ENCODE measurements around the gene SLC7A5. TPM values are rescaled to one million over a fixed set of nuclear protein-coding genes. Genes with fewer than 3 reads are reported as not detected.
"Not testable (repeated sequence)": the region's sequence is repeated elsewhere in the genome, so short reads cannot be mapped to it uniquely, and the experiment has no call there.

The SLC7A5 gene
- total and polyA plus RNA-seq, 2 of the 4 experiments (the other 2 are of a cell fraction), result 11.3 to 101 TPM

- whole genome bisulfite sequencing, 2 experiments (ENCODE audit: extremely low coverage in 2 of 2, insufficient read length in 1 of 2), result 92% methylated on average over 2 of the region's 15 CpGs; no CpG with 5 or more reads in 1 of the 2 experiments
- Histone ChIP-seq H2BK120ac (ENCODE audit: low read depth, low read length) (no peak overlapping the region), H2AK5ac (ENCODE audit: low read depth, low read length) (0 out of 2 replicates have a peak overlapping the region, but pooled peaks have one; percentile 16), H2AK9ac (replicated peaks; ENCODE audit: low read depth, low read length, poor library complexity) (no peak overlapping the region), H4K20me1 (ENCODE audit: insufficient read depth, low read length) (peaks cover 93% of the 10 kb centered on the region), H3K4me2 (ENCODE audit: low read depth, low read length) (peak overlapping the region; percentile 61), H3K18ac (ENCODE audit: low read depth, low read length) (no peak overlapping the region), H3K4ac (ENCODE audit: low read depth, low read length) (no peak overlapping the region), H3K4me3 (ENCODE audit: insufficient read depth, low read depth, low read length) (no peak overlapping the region), H2AFZ (replicated peaks; ENCODE audit: low read length, poor library complexity) (no peak overlapping the region), H3K9ac (ENCODE audit: low read depth, low read length) (no peak overlapping the region), H3K56ac (ENCODE audit: extremely low read depth, insufficient read depth, low read length) (no peak overlapping the region), H3K27ac (ENCODE audit: insufficient read depth, low read length) (no peak overlapping the region), H3K9me3 (ENCODE audit: control insufficient read depth, insufficient read depth, low read length) (no peaks in the 10 kb centered on the region), H3K23ac (ENCODE audit: low read depth, low read length) (no peak overlapping the region; the same call in 1 of the 2 replicates), H3K79me1 (ENCODE audit: low read depth in 1 of 2, low read length in 2 of 2) (peaks cover 0 to 76% of the 10 kb centered on the region in 2 experiments; a peak in 3 of 4 replicates), H3K27me3 (ENCODE audit: control insufficient read depth, insufficient read depth, low read length) (no peaks in the 10 kb centered on the region), H3K36me3 (ENCODE audit: control insufficient read depth, insufficient read depth, low read length) (peaks cover 20% of the 10 kb centered on the region), H2BK5ac (ENCODE audit: low read depth, low read length, poor library complexity, severe bottlenecking) (peak overlapping the region; percentile 68), H3K14ac (replicated peaks; ENCODE audit: low read depth, low read length) (no peak overlapping the region; the same call in 1 of the 2 replicates), H4K5ac (ENCODE audit: low read depth, low read length) (no peak overlapping the region), H4K91ac (ENCODE audit: insufficient read depth, low read depth, low read length) (no peak overlapping the region), H4K8ac (ENCODE audit: low read depth in 2 of 2, low read length in 2 of 2) (no peak overlapping the region), H3K4me1 (ENCODE audit: control insufficient read depth, insufficient read depth, low read length) (peaks cover 16% of the 10 kb centered on the region), H2BK20ac (ENCODE audit: low read depth, low read length) (no peak overlapping the region), H2BK15ac (ENCODE audit: low read depth, low read length) (no peak overlapping the region), H3K9me1 (ENCODE audit: insufficient read depth, low read length) (peaks cover 15% of the 10 kb centered on the region)
- TF ChIP-seq POLR2A (IDR thresholded peaks at IDR 0.05; ENCODE audit: low read depth, low read length), result peak; percentile 13; the same call in 1 of the 2 replicates
- TF ChIP-seq RFX5 (IDR thresholded peaks at IDR 0.05; ENCODE audit: low read depth, low read length), result peak; percentile 65
- TF ChIP-seq CTCF (conservative IDR thresholded peaks at IDR 0.05; ENCODE audit: low read depth, low read length), result no peak
- TF ChIP-seq RCOR1 (IDR thresholded peaks at IDR 0.05; ENCODE audit: insufficient replicate concordance, low read length), result no peak
- in situ Hi-C loops (cut with MboI; ENCODE audit: low sequenced_read_pairs) (no loop called here), intact Hi-C loops (cut with micrococcal nuclease) (no loop called here), dilution Hi-C loops (cut with HindIII; ENCODE audit: low sequenced_read_pairs, unreplicated experiment) (no loop called here)
- ChIA-PET POLR2A (ENCODE audit: unreplicated experiment) (no interaction called here), CTCF (interaction anchor here (1.5 kb wide), 1 partner anchor 15 kb away, joined by 4 read pairs; no protein-coding TSS in a partner anchor)
- peak; percentile 55 for DNase-seq
- BruUV-seq (replicated peaks), result no TSS peak
- ATAC-seq (ENCODE audit: low read depth), result no peak
Measured at GRCh38 chr16:87864331-87864989, 4.8 kb downstream of the SLC7A5 start.

GRCh38 chr16:87863327-87863635 is 6.0 kb downstream of the SLC7A5 start:
- H2BK5ac ChIP-seq (ENCODE audit: low read depth, low read length, poor library complexity, severe bottlenecking); H3K27ac ChIP-seq (ENCODE audit: insufficient read depth, low read length); H2BK120ac ChIP-seq (ENCODE audit: low read depth, low read length); H3K4me2 ChIP-seq (ENCODE audit: low read depth, low read length); DNase-seq; H3K4me3 ChIP-seq (ENCODE audit: insufficient read depth, low read depth, low read length); H2BK20ac ChIP-seq (ENCODE audit: low read depth, low read length); H4K5ac ChIP-seq (ENCODE audit: low read depth, low read length); H2BK15ac ChIP-seq (ENCODE audit: low read depth, low read length); H3K18ac ChIP-seq (ENCODE audit: low read depth, low read length); H3K27me3 ChIP-seq (ENCODE audit: control insufficient read depth, insufficient read depth, low read length); dilution Hi-C loops (cut with HindIII; ENCODE audit: low sequenced_read_pairs, unreplicated experiment); H3K14ac ChIP-seq (replicated peaks; ENCODE audit: low read depth, low read length); in situ Hi-C loops (cut with MboI; ENCODE audit: low sequenced_read_pairs); POLR2A ChIA-PET (ENCODE audit: unreplicated experiment); H4K91ac ChIP-seq (ENCODE audit: insufficient read depth, low read depth, low read length); H4K8ac ChIP-seq (ENCODE audit: low read depth in 2 of 2, low read length in 2 of 2); ATAC-seq (ENCODE audit: low read depth); H3K9ac ChIP-seq (ENCODE audit: low read depth, low read length); intact Hi-C loops (cut with micrococcal nuclease); H2AK5ac ChIP-seq (ENCODE audit: low read depth, low read length); BruUV-seq (replicated peaks); H3K56ac ChIP-seq (ENCODE audit: extremely low read depth, insufficient read depth, low read length); H2AFZ ChIP-seq (replicated peaks; ENCODE audit: low read length, poor library complexity); H3K4ac ChIP-seq (ENCODE audit: low read depth, low read length); H2AK9ac ChIP-seq (replicated peaks; ENCODE audit: low read depth, low read length, poor library complexity); H3K9me3 ChIP-seq (ENCODE audit: control insufficient read depth, insufficient read depth, low read length): not testable (repeated sequence)
- Histone ChIP-seq H3K36me3 (ENCODE audit: control insufficient read depth, insufficient read depth, low read length) (peaks cover 23% of the 10 kb centered on the region), H3K23ac (ENCODE audit: low read depth, low read length) (0 out of 2 replicates have a peak overlapping the region, but pooled peaks have one; percentile 16), H3K79me1 (ENCODE audit: low read depth in 1 of 2, low read length in 2 of 2) (peaks cover 3 to 81% of the 10 kb centered on the region in 2 experiments; a peak in 3 of 4 replicates), H4K20me1 (ENCODE audit: insufficient read depth, low read length) (peaks cover 94% of the 10 kb centered on the region), H3K4me1 (ENCODE audit: control insufficient read depth, insufficient read depth, low read length) (peaks cover 16% of the 10 kb centered on the region), H3K9me1 (ENCODE audit: insufficient read depth, low read length) (peaks cover 15% of the 10 kb centered on the region)
- CTCF ChIA-PET, result interaction anchor here (1.5 kb wide), 1 partner anchor 14 kb away, joined by 4 read pairs; no protein-coding TSS in a partner anchor
- WGBS, 2 experiments (ENCODE audit: extremely low coverage in 2 of 2, insufficient read length in 1 of 2), result no CpG with 5 or more reads among the region's 9 CpGs
